ENCODE measurements around the gene TXK.

TXK gene

DNA sequence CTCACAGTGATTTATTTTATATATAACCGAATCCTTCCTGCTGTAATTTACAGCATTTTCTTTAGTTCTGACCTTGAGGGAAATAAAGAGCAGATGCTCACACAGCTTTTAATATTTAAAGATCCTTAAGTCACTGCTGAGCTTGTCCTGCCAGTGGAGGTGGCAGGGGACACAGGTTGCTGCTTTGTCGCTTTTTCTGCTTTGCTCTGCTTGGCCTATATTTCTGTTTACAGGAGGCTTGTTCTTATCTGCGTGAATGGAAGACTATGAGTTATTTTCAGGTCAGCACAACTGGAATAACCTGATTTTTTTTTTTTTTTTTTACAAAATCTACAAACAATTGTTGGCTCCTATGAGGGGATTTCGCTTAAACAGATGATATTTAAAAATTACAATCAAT lies 2.3 kb downstream of the TXK start:
- H3K27ac ChIP-seq (ENCODE audit: low read depth, low read length), result no peak overlapping the region
- WGBS (ENCODE audit: extremely low coverage, insufficient coverage, low lambda C conversion rate), result no CpG with 5 or more reads among the region's 4 CpGs
- no peak overlapping the region for H3K4me2 ChIP-seq (ENCODE audit: low read length)
- DNase-seq, result no peak
- H2AK5ac ChIP-seq (ENCODE audit: low read length), result no peak overlapping the region
- H2BK5ac ChIP-seq (ENCODE audit: low read length), result no peak overlapping the region
- H2BK15ac ChIP-seq (replicated peaks; ENCODE audit: low read depth), result no peak overlapping the region
- H2BK120ac ChIP-seq (ENCODE audit: low read depth, low read length), result no peak overlapping the region
- no peaks in the 10 kb centered on the region for H3K79me1 ChIP-seq (ENCODE audit: low read length)
- no peak overlapping the region for H3K4me3 ChIP-seq (ENCODE audit: low read length)
- no peaks in the 10 kb centered on the region for H3K27me3 ChIP-seq (ENCODE audit: insufficient read depth, low read length, poor library complexity)
- no peak overlapping the region for H3K23ac ChIP-seq (ENCODE audit: low read length)
- peaks cover 9% of the 10 kb centered on the region for H3K4me1 ChIP-seq (ENCODE audit: control insufficient read depth, low read depth, low read length)
- no peak overlapping the region for H4K8ac ChIP-seq (ENCODE audit: low read depth, low read length)
- H4K5ac ChIP-seq (ENCODE audit: low read length), result no peak overlapping the region
- no peak overlapping the region for H3K4ac ChIP-seq (ENCODE audit: low read depth, low read length)
- H3K56ac ChIP-seq (ENCODE audit: low read length), result no peak overlapping the region
- no peak overlapping the region for H3K18ac ChIP-seq (ENCODE audit: low read length)
- no peaks in the 10 kb centered on the region for H3K79me2 ChIP-seq (ENCODE audit: control insufficient read depth, insufficient read depth, low read length)
- H3K36me3 ChIP-seq (ENCODE audit: control insufficient read depth, insufficient read depth, low read length), result no peaks in the 10 kb centered on the region
- H3K9ac ChIP-seq (ENCODE audit: low read length), result no peak overlapping the region

- Histone ChIP-seq H3K27ac (ENCODE audit: low read depth, low read length) (no peak overlapping the region), H3K23ac (ENCODE audit: low read length) (no peak overlapping the region), H2BK15ac (replicated peaks; ENCODE audit: low read depth) (no peak overlapping the region), H4K5ac (ENCODE audit: low read length) (no peak overlapping the region), H3K56ac (ENCODE audit: low read length) (no peak overlapping the region), H3K79me2 (ENCODE audit: control insufficient read depth, insufficient read depth, low read length) (no peaks in the 10 kb centered on the region), H2BK120ac (ENCODE audit: low read depth, low read length) (no peak overlapping the region), H3K4me3 (ENCODE audit: low read length) (no peak overlapping the region), H3K18ac (ENCODE audit: low read length) (no peak overlapping the region), H3K4ac (ENCODE audit: low read depth, low read length) (no peak overlapping the region), H3K36me3 (ENCODE audit: control insufficient read depth, insufficient read depth, low read length) (no peaks in the 10 kb centered on the region), H3K79me1 (ENCODE audit: low read length) (no peaks in the 10 kb centered on the region), H3K9ac (ENCODE audit: low read length) (no peak overlapping the region), H2BK5ac (ENCODE audit: low read length) (no peak overlapping the region), H3K4me1 (ENCODE audit: control insufficient read depth, low read depth, low read length) (peaks cover 9% of the 10 kb centered on the region), H2AK5ac (ENCODE audit: low read length) (no peak overlapping the region), H3K4me2 (ENCODE audit: low read length) (no peak overlapping the region), H3K27me3 (ENCODE audit: insufficient read depth, low read length, poor library complexity) (no peaks in the 10 kb centered on the region), H4K8ac (ENCODE audit: low read depth, low read length) (no peak overlapping the region)
- no peak for DNase-seq
- WGBS (ENCODE audit: extremely low coverage, insufficient coverage, low lambda C conversion rate), result no CpG with 5 or more reads among the region's 7 CpGs
Measured at GRCh38 chr4:48130100-48130499, 4.0 kb downstream of the TXK start.

DNA sequence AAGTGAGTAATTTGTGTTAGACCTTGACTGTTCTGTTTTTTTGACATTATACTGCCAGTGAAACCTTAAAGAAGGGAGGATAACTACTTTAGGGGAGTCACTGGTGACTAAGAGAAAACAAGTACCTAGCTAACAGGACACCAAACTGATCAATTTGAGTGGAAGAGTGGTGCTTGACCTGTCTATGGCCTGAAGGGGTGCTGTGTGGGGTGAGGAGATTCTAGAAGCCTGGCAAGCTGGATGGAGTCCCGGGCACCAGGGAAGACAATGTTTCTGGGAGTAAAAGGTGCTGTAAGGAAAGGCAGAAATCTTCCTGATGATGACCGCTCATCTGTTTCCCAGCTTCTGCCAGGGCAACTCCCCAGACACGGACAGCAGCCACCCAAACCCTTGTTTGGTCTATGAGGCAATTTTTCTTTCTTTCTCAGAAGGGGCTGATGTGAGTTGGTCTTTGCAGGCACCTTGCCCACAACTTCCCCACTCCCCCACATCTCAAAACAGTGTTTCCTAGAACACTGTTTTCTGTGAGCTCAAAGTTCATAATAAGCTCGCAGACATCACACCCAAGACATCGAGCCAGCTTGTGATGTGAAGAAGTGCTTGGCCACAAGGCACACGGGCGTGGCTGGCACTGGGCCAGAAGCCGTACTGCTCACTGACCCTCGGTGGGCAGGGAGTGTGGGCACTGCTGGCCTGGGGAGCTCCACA lies 4.6 kb downstream of the TXK start:
- H3K4me3 ChIP-seq (ENCODE audit: low read length), result no peak overlapping the region
- H3K36me3 ChIP-seq (ENCODE audit: control insufficient read depth, insufficient read depth, low read length), result no peaks in the 10 kb centered on the region
- no peaks in the 10 kb centered on the region for H3K27me3 ChIP-seq (ENCODE audit: insufficient read depth, low read length, poor library complexity)
- WGBS (ENCODE audit: extremely low coverage, insufficient coverage, low lambda C conversion rate), result no CpG with 5 or more reads among the region's 9 CpGs
- H2BK120ac ChIP-seq (ENCODE audit: low read depth, low read length), result no peak overlapping the region
- no peak overlapping the region for H2BK5ac ChIP-seq (ENCODE audit: low read length)
- H3K79me1 ChIP-seq (ENCODE audit: low read length), result no peaks in the 10 kb centered on the region
- peak; percentile 29 for DNase-seq
- no peak overlapping the region for H3K23ac ChIP-seq (ENCODE audit: low read length)
- no peak overlapping the region for H3K9ac ChIP-seq (ENCODE audit: low read length)
- no peak overlapping the region for H2AK5ac ChIP-seq (ENCODE audit: low read length)
- no peaks in the 10 kb centered on the region for H3K79me2 ChIP-seq (ENCODE audit: control insufficient read depth, insufficient read depth, low read length)
- H4K5ac ChIP-seq (ENCODE audit: low read length), result no peak overlapping the region
- H3K4ac ChIP-seq (ENCODE audit: low read depth, low read length), result no peak overlapping the region
- H3K4me2 ChIP-seq (ENCODE audit: low read length), result no peak overlapping the region
- no peak overlapping the region for H2BK15ac ChIP-seq (replicated peaks; ENCODE audit: low read depth)
- H3K4me1 ChIP-seq (ENCODE audit: control insufficient read depth, low read depth, low read length), result peaks cover 9% of the 10 kb centered on the region
- no peak overlapping the region for H4K8ac ChIP-seq (ENCODE audit: low read depth, low read length)
- no peak overlapping the region for H3K56ac ChIP-seq (ENCODE audit: low read length)
- H3K27ac ChIP-seq (ENCODE audit: low read depth, low read length), result no peak overlapping the region
- no peak overlapping the region for H3K18ac ChIP-seq (ENCODE audit: low read length)

DNA sequence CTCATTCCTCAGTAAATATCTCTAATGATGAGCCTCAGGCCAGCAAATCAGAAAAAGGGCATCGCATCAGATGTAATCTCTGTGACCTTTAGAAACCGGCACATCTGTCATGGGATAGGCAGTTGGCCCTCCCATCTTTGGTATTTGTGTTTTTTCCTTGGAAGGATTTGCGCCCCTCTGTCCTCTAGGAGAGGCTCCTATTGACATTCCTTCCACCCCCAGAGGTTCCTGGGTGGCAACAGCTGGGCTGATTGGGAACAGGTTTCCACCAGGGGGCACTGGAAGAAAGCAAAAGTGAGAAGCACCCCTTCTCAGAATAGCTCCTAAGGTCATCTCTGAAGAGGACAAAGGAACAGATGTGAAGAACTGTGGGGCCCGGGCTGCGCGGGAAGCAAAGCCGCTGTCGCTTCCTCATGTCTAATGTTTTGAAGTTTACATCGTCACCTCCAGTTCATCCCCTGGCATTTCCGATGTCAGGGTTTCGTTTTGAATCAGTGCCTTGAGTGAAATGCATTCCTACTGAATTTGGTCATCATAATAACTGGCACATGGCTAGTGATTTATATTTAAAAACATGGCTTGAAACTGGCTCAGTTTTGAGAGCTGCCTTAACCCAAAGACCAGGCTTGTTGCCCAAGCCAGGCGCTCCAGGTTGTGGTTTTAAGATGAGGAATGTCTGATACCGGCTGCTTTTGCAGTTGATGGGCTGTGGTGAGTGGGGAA lies 6.2 kb downstream of the TXK start:
- H2AK5ac ChIP-seq (ENCODE audit: low read length), result no peak overlapping the region
- no peak overlapping the region for H2BK120ac ChIP-seq (ENCODE audit: low read depth, low read length)
- peak overlapping the region; percentile 23 for H3K4me2 ChIP-seq (ENCODE audit: low read length)
- no peaks in the 10 kb centered on the region for H3K36me3 ChIP-seq (ENCODE audit: control insufficient read depth, insufficient read depth, low read length)
- H3K23ac ChIP-seq (ENCODE audit: low read length), result no peak overlapping the region
- peaks cover 9% of the 10 kb centered on the region for H3K4me1 ChIP-seq (ENCODE audit: control insufficient read depth, low read depth, low read length)
- H3K4ac ChIP-seq (ENCODE audit: low read depth, low read length), result no peak overlapping the region
- no peak overlapping the region for H4K8ac ChIP-seq (ENCODE audit: low read depth, low read length)
- peak overlapping the region; percentile 30 for H3K9ac ChIP-seq (ENCODE audit: low read length)
- H2BK15ac ChIP-seq (replicated peaks; ENCODE audit: low read depth), result no peak overlapping the region
- no peak overlapping the region for H3K4me3 ChIP-seq (ENCODE audit: low read length)
- H3K56ac ChIP-seq (ENCODE audit: low read length), result peak overlapping the region; percentile 70
- H3K27ac ChIP-seq (ENCODE audit: low read depth, low read length), result peak overlapping the region; percentile 65
- H3K18ac ChIP-seq (ENCODE audit: low read length), result peak overlapping the region; percentile 19
- no peaks in the 10 kb centered on the region for H3K27me3 ChIP-seq (ENCODE audit: insufficient read depth, low read length, poor library complexity)
- H4K5ac ChIP-seq (ENCODE audit: low read length), result peak overlapping the region; percentile 1
- H3K79me2 ChIP-seq (ENCODE audit: control insufficient read depth, insufficient read depth, low read length), result no peaks in the 10 kb centered on the region
- H3K79me1 ChIP-seq (ENCODE audit: low read length), result no peaks in the 10 kb centered on the region
- DNase-seq, result peak; percentile 97
- no CpG with 5 or more reads among the region's 13 CpGs for WGBS (ENCODE audit: extremely low coverage, insufficient coverage, low lambda C conversion rate)
- H2BK5ac ChIP-seq (ENCODE audit: low read length), result no peak overlapping the region

DNA sequence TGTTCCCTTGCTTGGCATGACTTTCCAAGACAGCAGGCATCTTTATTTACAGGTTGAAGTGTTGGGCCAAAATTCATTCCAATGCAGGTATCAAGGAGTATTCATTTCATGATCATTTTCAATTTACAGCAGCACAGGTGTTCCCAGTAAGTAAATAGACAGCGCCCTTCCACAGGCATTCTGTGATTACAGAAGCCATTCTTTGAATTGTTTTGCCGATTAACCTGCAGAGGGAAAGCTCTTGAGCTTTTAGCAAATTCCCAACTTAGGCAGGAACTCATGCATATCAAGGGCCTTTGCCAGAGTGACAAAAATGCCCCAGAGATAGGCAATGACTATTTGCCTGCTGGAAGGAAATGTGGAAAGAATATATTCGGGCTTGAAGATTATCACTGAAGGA lies 6.8 kb downstream of the TXK start:
- peak; percentile 94 for DNase-seq
- no CpG with 5 or more reads among the region's 3 CpGs for WGBS (ENCODE audit: extremely low coverage, insufficient coverage, low lambda C conversion rate)
- Histone ChIP-seq H3K27ac (ENCODE audit: low read depth, low read length) (peak overlapping the region; percentile 64), H2BK5ac (ENCODE audit: low read length) (no peak overlapping the region), H3K18ac (ENCODE audit: low read length) (no peak overlapping the region), H3K9ac (ENCODE audit: low read length) (no peak overlapping the region), H4K8ac (ENCODE audit: low read depth, low read length) (no peak overlapping the region), H2AK5ac (ENCODE audit: low read length) (no peak overlapping the region), H3K23ac (ENCODE audit: low read length) (no peak overlapping the region), H3K4ac (ENCODE audit: low read depth, low read length) (no peak overlapping the region), H3K56ac (ENCODE audit: low read length) (no peak overlapping the region), H3K36me3 (ENCODE audit: control insufficient read depth, insufficient read depth, low read length) (no peaks in the 10 kb centered on the region), H3K79me2 (ENCODE audit: control insufficient read depth, insufficient read depth, low read length) (no peaks in the 10 kb centered on the region), H3K27me3 (ENCODE audit: insufficient read depth, low read length, poor library complexity) (no peaks in the 10 kb centered on the region), H4K5ac (ENCODE audit: low read length) (no peak overlapping the region), H3K4me1 (ENCODE audit: control insufficient read depth, low read depth, low read length) (peaks cover 9% of the 10 kb centered on the region), H3K4me3 (ENCODE audit: low read length) (no peak overlapping the region), H2BK120ac (ENCODE audit: low read depth, low read length) (no peak overlapping the region), H2BK15ac (replicated peaks; ENCODE audit: low read depth) (no peak overlapping the region), H3K79me1 (ENCODE audit: low read length) (no peaks in the 10 kb centered on the region), H3K4me2 (ENCODE audit: low read length) (no peak overlapping the region)

Measured in mesendoderm (in vitro differentiated cells).